KOPT-K1 (cell line): ENCODE measurements around the gene PLPPR3.
"Not testable (repeated sequence)": the region's sequence is repeated elsewhere in the genome, so short reads cannot be mapped to it uniquely, and the experiment has no call there.

ENCODE experiments used
- H3K27ac ChIP-seq: fragments of 200-600 bp; sonication (generic); 2 replicates; pipeline ENCODE4 v1.5.1; 2016; ENCODE audit warnings: antibody characterized with exemption, mild to moderate bottlenecking, low read depth, low read length; ENCODE audit not compliant: poor library complexity, severe bottlenecking
- H3K36me3 ChIP-seq: fragments of 200-600 bp; sonication (generic); 2 replicates; pipeline ENCODE4 v1.5.1; 2017; ENCODE audit warnings: antibody characterized with exemption, mild to moderate bottlenecking, low read length, moderate library complexity; ENCODE audit not compliant: insufficient read depth
- H3K9me3 ChIP-seq: fragments of 200-600 bp; sonication (generic); 2 replicates; pipeline ENCODE4 v1.5.1; 2017; ENCODE audit warnings: antibody characterized with exemption, low read length, mild to moderate bottlenecking; ENCODE audit not compliant: insufficient read depth, poor library complexity, severe bottlenecking

Gene PLPPR3

DNA sequence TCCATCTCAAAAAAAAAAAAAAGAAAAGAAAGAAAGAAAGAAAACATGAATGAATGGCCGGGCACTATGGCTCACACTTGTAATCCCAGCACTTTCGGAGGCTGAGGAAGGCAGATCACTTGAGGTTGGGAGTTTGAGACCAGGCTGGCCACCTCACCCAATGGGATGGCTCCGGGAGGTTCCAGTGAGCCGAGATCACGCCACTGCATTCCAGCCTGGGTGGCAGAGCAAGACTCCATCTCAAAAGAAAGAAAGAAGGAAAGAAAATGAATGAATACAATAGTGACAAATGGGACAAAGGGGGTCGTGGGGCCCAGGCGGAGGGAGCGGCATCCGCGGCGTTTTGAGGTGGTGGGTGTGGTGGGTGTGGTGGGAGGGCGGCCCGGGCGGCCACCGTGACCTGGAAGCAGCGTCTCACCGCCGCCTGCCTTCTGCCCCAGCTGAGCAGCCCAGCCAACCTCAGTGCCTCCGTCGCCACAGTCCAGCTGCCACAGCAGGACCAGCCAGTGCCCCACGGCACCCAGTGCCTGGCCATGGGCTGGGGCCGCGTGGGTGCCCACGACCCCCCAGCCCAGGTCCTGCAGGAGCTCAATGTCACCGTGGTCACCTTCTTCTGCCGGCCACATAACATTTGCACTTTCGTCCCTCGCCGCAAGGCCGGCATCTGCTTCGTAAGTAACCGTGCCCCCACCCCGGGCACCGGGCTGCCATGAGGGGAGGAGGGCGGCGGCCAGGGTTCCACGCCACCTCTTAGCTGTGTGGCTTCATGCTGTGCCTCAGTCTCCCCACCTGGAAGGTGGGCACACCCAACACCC is 24.2 kb upstream of the PLPPR3 start:
- no peaks in the 10 kb centered on the region for H3K9me3 ChIP-seq
- no peak overlapping the region for H3K27ac ChIP-seq
- H3K36me3 ChIP-seq = no peaks in the 10 kb centered on the region

GRCh38 chr19:844546-844971 is 22.8 kb upstream of the PLPPR3 start:
- Histone ChIP-seq H3K9me3 (no peaks in the 10 kb centered on the region), H3K36me3 (no peaks in the 10 kb centered on the region)

DNA sequence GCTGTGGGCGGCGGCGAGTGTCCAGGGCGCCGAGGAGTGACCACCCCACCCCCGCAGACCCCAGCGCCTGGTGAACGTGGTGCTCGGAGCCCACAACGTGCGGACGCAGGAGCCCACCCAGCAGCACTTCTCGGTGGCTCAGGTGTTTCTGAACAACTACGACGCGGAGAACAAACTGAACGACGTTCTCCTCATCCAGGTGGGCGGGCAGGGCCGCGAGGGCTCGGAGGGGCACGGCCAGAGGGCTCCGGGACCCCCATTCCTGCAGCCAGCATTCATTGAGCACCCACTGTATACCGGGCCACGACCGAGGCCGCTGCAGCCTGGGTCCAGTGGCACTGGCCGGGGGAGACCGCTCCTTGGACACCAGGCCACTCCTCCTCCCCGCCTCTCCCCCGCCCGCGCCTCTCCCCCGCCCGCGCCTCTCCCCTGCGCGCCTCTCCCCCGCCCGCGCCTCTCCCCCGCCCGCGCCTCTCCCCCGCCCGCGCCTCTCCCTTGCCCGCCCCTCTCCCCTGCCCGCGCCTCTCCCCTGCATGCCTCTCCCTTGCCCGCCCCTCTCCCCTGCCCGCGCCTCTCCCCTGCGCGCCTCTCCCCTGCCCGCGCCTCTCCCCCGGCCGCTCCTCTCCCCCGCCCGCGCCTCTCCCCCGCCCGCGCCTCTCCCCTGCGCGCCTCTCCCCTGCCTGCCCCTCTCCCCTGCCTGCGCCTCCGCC is 22.2 kb upstream of the PLPPR3 start:
- Histone ChIP-seq H3K27ac (no peak overlapping the region), H3K36me3 (no peaks in the 10 kb centered on the region), H3K9me3 (no peaks in the 10 kb centered on the region)

More at GRCh38 chr19:844546-844971, 22.8 kb upstream of the PLPPR3 start:
- H3K27ac ChIP-seq = no peak overlapping the region

GRCh38 chr19:843180-843835 is 21.6 kb upstream of the PLPPR3 start:
- Histone ChIP-seq H3K36me3 (no peaks in the 10 kb centered on the region), H3K27ac (no peak overlapping the region), H3K9me3 (no peaks in the 10 kb centered on the region)

DNA sequence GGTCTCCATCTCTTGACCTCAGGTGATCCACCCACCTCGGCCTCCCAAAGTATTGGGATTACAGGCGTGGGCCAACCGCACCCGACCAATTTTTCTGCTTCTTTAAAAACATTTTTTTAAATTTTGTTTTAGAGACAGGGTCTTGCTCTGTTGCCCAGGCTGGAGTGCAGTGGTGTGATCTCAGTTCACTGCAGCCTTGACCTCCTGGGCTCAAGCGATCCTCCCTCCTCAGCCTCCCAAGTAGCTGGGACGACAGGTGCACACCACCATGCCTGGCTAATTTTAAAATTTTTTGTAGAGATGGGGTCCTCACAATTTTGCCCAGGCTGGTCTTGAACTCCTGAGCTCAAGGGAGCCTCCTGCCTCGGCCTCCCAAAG is 21.0 kb upstream of the PLPPR3 start:
- H3K36me3 ChIP-seq, H3K27ac ChIP-seq, H3K9me3 ChIP-seq: not testable (repeated sequence)

DNA sequence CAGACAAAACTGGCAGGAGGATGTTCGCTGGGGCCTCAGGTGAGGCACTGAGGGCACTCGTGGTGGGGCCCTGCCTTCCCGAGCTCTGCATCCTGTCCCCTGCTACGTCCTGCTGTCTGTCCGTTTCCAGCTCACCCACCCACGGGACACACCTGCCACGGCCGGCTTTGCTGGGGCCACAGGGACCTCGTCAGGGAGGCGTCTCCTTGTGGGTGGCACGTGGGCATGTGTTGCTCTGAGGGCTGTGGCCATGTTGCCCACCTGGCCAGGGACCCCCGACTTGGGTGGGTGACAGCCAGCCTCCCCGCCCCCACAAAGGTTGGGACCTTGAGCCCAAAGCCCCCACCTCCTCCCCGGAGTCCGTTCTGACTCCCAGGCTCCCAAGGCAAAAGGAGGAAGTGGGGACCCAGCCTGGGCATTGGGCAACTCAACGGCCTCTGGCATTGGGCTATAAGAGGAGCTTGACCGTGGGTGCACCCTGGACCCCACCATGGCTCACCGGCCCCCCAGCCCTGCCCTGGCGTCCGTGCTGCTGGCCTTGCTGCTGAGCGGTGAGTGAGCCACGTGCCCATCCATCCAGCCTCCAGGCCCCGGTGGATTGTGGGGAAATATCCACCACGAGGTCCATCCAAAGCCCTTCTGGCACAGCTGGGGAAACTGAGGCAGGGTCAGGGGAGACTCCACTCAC is 18.9 kb upstream of the PLPPR3 start, which contains the start of gene PRTN3:
Gene PRTN3 (plus strand): TSS at position 481 of the 688 bp plus-strand sequence. CDS start 10 bp downstream, at position 491.
- H3K36me3 ChIP-seq = no peaks in the 10 kb centered on the region
- no peak within 1 kb of the TSS for H3K27ac ChIP-seq
- no peaks in the 10 kb centered on the region for H3K9me3 ChIP-seq

- H3K36me3 ChIP-seq = no peaks in the 10 kb centered on the region
- H3K9me3 ChIP-seq = no peaks in the 10 kb centered on the region
These were observed 13.6 kb upstream of the PLPPR3 start for GRCh38 chr19:835210-835810.

DNA sequence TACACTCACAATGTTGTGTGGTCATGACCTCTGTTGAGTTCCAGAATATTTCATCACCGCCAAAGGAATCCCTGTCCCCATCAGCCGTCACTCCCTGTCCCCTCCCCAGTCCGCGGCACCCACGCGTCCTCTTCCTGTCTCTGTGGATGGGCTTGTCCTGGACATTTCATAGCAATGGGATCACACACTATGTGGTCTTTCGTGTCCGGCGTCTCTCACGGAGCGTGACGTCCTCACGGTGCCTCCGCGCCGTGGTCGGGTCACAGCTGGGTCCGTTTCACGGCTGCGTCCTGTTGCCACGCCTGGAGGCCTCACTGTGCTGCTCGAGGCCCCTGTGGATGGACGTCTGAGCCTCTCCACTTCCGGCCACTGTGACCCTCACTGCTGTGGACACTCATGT is 12.5 kb upstream of the PLPPR3 start:
- Histone ChIP-seq H3K27ac (no peak overlapping the region), H3K36me3 (no peaks in the 10 kb centered on the region), H3K9me3 (no peaks in the 10 kb centered on the region)

More at GRCh38 chr19:835210-835810, 13.6 kb upstream of the PLPPR3 start:
- H3K27ac ChIP-seq = peak overlapping the region; percentile 25

- H3K27ac ChIP-seq = no peak overlapping the region
- no peaks in the 10 kb centered on the region for H3K9me3 ChIP-seq
These were observed 9.9 kb upstream of the PLPPR3 start for GRCh38 chr19:831407-832369.

GRCh38 chr19:829129-829758 is 7.5 kb upstream of the PLPPR3 start:
- no peaks in the 10 kb centered on the region for H3K36me3 ChIP-seq
- no peaks in the 10 kb centered on the region for H3K9me3 ChIP-seq
- no peak overlapping the region for H3K27ac ChIP-seq

More at GRCh38 chr19:831407-832369, 9.9 kb upstream of the PLPPR3 start:
- H3K36me3 ChIP-seq = no peaks in the 10 kb centered on the region

DNA sequence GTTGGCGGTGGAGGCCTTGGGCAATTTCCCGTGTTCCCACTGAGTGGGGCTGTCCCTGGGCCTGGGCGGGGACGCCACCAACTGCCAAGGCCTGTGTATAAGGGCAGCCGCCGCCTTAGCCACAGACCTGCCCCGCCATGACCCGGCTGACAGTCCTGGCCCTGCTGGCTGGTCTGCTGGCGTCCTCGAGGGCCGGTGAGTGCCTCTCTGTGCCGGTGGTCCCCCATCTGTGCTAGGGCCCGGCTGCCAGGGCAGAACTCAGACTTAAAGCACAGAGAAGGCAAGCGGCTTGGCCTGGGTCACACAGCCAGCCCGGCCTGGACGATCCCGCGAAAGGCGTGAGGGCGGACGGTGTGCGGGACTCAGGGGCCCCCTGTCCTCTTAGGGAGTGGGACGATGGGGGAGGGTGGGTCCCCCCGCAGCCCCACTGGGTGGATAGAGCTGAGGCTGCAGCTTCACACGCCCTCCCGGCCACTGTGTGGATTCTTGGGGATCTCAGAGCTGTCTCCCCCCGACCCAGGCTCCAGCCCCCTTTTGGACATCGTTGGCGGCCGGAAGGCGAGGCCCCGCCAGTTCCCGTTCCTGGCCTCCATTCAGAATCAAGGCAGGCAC is 6.1 kb upstream of the PLPPR3 start, which contains the start of gene AZU1:
Gene AZU1 (plus strand): TSS at position 128 of the 612 bp plus-strand sequence. CDS start 10 bp downstream, at position 138.
- Histone ChIP-seq H3K9me3 (no peaks in the 10 kb centered on the region), H3K27ac (no peak within 1 kb of the TSS), H3K36me3 (no peaks in the 10 kb centered on the region)

- Histone ChIP-seq H3K9me3 (no peaks in the 10 kb centered on the region), H3K27ac (no peak overlapping the region), H3K36me3 (no peaks in the 10 kb centered on the region)
These were observed 5.6 kb upstream of the PLPPR3 start for GRCh38 chr19:827314-827709.
